ENCODE data around the gene C20orf202.
"Not testable (repeated sequence)": the region's sequence is repeated elsewhere in the genome, so short reads cannot be mapped to it uniquely, and the experiment has no call there.

Gene C20orf202

DNA sequence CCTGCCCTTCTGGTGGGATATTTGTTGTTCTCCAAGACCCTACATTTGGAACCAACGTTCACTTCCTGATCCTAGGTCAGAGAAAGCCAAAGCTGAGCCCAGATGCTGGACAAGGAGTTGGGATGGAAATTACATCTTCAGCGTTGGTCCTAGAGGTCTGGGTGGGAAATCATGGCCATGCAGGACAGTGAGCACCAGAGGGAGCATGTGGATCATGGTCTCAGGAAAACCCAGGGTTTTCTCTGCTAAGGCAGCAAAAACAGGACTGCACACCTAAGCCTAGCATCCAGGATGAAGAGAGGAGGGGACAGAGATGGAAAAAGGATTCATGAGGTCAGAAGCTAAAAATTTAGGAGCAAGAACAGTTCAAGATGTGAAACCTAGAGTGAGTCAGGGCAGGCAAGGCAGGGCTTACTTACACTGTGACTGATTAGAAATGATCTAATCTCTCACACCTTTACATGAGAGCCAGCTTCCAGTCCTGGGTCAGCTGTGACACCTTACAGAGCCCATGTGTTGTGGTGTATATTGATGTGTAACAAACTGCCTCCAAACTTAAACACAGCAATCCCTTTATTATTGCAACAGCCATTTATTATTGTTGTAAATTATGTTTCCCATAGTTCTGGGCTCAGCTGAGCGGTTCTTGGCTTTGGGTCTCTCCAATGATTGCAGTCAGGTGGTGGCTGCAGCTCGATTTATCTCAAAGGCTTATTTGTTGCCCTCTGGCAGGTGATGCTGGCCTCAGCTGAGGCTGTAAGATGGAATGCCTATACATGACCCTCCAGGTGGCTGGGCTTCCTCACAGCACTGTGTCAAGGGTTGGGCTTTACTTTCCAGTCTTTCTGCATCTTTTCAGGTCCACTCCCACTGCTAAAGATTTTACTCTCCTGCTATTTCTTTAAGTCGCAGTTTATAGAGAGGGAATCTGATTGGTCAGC is 6.5 kb downstream of the C20orf202 start:
- DNase-seq (ENCODE audit: low spot score): peak; percentile 29

DNA sequence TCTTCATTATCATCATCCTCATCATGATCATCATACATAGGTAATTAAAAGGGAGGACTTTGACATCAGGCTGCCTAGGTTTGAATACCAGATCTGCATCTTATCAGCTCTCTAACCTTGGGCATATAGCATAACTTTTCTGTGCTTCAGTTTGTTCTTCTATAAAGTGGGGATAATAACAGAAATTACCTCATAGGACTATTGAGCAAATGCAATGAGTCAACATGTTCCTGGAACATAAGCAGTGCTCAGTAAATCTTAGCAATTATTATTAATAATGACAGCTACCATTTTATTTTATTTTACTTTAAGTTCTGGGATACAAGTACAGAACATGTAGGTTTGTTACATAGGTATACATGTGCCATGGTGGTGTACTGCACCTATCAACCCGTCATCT is 7.2 kb downstream of the C20orf202 start:
- no peak for DNase-seq (ENCODE audit: low spot score)

DNA sequence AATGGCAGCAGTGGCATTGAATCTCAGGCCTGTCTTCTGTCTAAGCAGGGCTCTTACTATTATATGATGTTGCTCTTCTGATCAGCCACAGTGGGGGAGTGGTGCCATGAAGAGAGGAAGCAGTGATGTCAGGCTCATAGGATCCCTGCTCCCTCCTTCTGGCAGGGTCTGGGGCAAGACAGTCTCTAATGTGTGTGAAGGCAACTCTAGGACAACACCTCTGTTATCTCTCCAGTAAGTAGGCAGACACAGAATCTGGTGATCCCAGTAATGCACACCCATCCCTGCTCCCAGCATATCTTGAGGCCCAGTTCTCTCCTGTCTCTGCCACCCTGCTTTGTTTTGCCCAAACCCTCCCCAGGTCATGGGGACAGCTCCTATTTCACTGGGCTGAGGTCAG is 8.8 kb downstream of the C20orf202 start:
- DNase-seq (ENCODE audit: low spot score): no peak

DNA sequence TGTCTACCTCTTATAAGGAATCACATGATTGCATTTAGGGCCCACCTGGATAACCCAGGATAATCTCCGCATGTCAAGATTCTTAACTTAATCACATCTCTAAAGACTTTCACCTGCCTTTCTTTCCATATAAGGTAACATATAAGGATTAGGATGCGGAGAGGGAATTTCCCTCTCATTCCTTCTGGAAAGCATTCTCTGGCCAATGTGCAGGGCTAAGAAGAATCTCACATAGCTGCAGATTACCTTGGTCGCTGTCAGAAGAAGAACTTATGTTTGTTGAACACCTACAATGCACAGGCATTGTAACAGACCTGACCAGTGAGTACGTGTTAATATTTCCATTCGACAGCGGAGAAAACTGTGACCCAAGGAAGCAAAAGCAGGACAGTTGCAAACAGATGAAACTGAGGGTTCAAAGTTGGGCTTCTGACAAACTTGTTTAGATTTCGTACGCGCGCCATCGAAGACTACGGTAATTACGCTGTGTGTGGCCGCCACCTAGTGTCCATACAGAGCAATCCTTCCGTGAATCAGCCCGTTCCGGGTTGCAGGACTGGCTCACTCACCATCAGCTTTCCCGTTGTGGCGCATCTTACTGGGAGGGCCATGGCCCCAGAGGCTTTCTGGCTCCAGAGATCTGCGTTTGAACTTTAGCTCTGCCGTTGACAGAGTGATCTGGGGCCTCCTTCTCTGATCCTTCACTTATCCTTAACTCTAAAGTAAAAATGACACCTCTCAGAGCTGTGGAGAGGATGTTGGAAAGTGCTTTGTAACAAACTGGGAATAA is 9.5 kb downstream of the C20orf202 start:
- DNase-seq (ENCODE audit: low spot score): peak; percentile 78

DNA sequence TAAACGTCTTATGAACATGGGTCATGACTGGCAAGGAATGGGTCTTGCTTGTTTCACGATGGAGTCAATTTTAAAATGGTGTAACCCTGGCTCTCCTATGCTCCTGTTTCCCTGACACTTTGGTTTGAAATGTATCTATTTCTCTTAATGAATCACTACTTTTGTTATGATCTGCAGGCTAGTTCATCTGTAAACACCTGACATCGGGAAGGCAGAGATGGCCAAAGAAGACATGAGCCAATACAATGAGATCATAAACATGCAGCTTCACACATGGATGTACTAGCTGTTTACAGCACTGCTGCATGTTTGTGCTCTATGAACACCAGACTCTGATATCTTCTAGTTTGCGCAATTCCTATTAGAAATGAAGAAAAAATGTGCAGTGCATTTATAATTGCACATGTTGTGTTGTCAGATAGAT is 11.6 kb downstream of the C20orf202 start:
- no peak for DNase-seq (ENCODE audit: low spot score)

DNA sequence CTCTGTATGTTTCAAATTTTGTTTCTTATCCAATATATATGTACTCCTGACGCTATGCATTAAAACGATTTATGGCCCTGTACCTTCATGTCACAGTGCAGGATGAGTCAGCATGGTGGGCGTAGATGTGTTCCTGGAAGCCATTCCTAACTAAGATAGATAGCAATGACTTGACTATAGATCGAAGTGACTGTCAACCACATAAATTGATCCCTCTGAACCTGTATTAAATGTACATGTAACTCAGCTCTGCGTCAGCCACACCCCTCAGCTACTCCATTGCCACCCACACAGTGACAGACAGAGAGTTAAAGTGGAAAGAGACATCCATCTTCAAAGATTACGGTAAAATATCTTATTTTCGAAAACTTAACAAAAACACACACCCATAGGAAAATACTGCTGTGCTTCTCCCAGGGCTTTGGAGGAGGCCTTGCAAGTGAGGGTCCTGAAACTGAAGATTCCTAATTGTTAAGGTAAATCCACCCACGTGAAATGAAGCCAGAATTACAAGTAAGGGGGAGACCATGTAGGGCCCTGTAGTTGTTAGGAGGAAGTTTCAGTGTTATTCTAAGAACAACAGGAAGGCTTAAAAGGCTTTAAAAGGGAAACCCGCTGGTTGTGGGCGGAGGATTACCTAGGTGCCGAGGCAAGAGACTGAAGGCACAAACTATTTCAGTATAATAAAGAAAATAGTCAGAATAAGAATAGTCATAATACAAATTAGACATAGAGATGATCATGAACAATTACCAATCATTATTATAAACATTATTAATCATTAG is 12.3 kb downstream of the C20orf202 start:
- no peak for DNase-seq (ENCODE audit: low spot score)

DNA sequence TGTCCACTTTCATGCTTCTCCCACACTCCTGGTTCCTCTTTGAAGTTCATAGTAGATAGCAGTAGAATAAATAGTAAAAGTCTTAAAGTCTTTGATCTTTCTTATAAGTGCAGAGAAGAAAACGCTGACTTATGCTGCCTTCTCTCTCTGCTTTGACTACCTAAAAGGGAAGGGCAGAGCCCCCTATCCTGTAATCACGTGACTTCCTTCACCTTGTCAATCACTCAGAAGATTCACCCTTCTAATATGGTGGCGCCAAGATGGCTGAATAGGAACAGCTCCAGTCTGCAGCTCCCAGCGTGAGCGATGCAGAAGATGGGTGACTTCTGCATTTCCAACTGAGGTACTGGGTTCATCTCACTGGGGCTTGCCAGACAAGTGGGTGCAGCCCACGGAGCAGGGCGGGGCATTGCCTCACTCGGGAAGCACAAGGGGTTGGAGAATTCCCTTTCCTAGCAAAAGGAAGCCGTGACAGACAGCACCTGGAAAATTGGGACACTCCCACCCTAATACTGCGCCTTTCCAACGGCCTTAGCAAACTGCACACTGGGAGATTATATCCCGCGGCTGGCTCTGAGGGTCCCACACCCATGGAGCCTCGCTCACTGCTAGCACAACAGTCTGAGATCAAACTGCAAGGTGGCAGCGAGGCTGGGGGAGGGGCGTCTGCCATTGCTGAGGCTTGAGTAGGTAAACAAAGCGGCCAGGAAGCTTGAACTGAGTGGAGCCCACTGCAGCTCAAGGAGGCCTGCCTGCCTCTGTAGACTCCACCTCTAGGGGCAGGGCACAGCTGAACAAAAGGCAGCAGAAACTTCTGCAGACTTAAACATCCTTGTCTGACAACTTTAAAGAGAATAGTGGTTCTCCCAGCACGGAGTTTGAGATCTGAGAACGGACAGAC is 13.5 kb downstream of the C20orf202 start:
- DNase-seq (ENCODE audit: low spot score): not testable (repeated sequence)

DNA sequence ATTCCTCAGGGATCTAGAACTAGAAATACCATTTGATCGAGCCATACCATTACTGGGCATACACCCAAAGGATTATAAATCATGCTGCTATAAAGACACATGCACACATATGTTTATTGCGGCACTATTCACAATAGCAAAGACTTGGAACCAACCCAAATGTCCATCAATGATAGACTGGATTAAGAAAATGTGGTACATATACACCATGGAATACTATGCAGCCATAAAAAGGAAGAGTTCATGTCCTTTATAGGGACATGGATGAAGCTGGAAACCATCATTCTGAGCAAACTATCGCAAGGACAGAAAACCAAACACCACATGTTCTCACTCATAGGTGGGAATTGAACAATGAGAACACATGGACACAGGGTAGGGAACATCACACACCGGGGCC is 19.5 kb downstream of the C20orf202 start:
- DNase-seq (ENCODE audit: low spot score): not testable (repeated sequence)

DNA sequence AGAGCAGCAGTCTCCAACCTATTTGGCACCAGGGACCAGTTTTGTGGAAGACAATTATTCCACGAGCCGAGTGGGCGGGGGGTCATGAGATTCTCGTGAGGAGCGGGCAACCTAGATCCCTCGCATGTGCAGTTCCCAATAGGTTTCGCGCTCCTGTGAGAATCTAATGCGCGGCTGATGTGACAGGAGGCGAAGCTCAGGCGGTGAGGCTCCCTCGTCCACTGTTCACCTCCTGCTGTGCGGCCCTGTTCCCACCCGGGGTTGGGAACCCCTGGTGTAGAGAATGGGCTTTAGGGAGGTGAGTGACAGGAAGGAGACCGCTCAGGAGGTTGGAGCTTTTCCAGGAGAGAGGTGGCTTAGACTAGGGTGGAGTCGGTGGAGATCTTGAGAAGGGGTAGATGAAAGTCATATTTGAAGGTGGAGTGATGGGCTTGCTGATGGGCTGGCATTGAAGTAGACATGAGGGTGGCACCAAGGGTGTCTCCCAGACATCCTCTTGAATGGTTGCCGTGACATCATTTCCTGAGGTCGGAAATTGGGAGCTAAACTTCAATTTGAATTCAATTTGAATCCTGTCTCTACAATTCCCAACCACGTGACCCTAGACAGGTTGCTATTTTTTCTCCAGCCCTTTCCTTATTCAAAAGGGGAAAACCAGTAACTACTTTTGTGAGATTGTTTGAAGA is 21.1 kb downstream of the C20orf202 start:
- no peak for DNase-seq (ENCODE audit: low spot score)

DNA sequence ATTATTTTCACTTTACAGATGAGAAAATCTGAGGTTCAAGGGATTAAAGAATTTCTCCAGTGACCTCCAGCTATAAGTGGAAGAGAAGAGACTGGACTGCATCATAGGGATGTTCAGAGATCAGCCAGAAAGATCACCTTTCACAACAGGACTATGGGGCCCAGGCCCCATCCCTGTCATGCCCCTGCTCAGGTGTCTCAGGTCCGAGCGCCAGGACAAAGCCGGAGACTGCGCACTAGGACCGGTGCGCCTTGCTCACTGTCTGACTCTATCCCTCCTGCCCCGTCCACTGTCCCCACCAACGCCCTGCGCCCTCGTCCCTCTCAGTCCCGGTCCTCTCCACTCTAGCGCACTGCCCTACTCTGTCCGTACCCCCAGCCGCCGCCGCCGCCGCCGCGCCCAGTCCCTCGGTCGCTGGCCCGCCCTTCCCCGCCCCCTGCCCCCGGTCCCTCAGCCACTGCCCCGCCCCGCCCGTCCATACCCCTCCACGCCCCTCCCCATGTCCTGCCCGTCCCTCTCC is 22.1 kb downstream of the C20orf202 start:
- no peak for DNase-seq (ENCODE audit: low spot score)

DNA sequence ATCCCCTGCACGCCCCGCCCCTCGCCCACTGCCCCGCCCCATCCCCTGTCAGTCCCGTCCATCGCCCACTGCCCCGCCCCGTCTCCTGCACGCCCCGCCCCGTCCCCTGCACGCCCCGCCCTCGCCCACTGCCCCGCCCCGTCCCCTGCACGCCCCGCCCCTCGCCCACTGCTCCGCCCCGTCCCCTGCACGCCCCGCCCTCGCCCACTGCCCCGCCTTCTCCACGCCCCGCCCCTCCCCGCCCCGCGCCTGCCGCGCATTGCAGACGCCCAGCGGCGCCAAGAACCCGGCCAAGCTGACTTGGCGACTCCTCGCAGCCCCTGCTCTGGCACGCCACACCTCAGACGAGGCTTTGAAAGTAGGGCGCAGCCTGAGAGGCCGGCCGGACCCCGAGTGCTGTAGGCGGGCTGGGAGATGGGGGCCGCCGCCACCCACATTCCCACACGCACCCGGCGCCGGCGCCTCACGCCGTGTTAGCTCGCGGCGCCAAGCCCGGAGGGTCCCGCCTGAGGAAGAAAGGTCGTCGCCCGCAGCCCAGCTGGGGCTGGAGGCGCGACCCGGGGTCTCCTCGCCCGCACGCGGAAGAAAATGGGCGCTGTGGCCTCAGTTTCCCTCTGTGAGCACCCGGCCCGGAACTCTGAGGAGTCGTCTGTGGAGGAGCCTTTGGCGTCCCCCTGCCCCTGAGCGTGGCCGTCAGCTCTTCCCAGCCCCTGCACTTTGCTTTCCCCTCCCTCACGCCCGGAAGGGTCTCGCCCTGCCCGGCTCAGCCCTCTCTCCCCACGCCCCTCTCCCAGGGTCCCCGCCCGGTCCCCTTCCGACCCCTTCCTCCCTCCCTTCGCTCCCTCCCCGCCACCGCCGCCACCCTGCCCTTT is 22.8 kb downstream of the C20orf202 start, which contains the start of gene RAD21L1:
Gene RAD21L1, plus strand, starts transcription at position 262 of the 872 bp plus-strand sequence. CDS start 2,410 bp downstream, outside the sequence.
- peak; percentile 96 for DNase-seq (ENCODE audit: low spot score)

DNA sequence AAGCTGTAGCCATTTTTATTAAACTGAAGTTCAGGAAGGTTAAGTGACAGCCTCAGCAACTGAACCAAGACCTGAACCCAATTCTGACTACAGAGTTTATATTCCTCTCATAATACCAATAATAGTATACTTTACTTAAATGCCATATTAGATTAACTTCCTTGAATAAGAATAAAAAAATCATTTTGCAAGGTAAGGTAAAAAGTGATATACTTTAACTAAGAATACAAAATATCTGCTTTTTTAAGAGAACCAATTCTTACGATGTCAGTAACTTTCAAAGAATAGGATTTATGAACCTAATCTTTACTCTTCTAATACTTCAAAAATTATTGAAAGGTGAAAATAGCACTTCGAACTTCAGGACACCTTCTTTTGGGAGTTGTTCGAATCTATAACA is 26.3 kb downstream of the C20orf202 start:
- DNase-seq (ENCODE audit: low spot score): no peak

DNA sequence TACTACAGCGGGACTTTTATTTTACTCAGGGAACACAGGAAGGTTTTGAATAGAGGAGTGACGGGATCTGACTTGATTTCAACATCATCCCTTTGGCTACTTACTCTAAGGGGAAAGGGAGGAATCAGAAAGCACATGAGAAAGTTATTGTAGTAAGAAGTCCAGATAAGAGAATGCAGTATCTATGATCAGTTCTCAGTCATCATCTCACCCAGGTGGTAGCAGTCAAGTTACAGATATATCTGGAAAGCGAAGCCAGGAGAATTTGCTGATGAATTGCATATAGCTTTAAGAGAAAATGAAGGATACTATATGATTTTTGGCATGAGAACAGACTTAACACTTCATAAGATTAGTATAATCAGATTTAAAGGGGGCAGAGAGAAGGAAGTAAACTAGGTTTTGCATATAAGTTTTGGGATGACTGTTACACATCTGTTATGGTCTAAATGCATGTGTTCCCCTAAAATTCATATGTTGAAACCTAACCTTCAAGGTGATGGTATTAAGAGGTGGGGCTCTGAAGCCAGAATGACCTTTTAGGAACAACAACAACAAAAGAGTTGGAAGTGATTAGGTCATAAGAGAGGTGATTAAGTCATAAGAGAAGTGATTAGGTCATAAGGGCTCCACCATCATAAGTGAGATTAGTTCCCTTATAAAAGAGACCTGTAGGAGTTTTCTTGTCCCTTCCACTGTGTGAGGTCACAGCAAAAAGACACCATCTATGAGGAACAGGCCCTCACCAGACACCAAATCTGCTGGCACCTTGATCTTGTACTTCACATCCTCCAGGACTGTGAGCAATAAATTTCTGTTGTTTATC is 29.2 kb downstream of the C20orf202 start:
- no peak for DNase-seq (ENCODE audit: low spot score)

DNA sequence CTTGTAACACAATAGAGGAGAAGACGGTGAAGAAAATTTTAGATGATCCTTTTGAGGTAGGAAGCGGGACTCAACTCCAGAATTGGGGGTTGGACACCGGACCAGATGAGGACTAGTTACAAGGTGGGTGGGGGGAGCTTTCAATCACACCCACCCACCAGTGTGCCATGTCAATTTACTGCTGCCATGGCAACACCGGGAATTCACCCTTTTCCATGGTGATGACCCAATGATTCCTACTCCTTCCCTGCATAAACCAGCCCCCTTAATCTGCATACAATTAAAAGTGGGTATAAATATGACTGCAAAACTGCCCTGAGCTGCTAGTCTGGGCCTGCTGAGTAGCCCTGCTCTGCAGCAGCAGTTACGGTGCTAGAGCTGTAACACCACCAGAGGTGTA is 37.3 kb downstream of the C20orf202 start:
- no peak for DNase-seq (ENCODE audit: low spot score)

DNA sequence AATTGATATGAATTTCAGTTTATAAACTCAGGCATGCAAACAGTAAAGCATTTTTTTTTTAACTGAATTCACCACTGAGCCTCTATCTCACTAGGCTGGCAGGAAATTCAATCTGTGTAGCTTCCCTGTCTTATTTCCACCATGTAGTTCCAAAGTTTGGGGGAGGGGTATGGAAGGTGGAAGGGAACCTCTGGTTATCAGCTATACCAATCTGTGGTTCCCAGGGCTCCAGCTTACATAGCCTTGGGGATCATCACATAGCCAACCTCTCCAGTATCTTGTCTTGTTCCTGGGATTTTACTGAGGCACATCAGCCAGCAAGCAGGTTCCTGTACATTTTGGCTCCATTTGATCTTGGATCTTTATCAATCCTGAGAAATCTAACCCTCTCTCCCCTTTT is 38.2 kb downstream of the C20orf202 start:
- DNase-seq (ENCODE audit: low spot score): no peak

DNA sequence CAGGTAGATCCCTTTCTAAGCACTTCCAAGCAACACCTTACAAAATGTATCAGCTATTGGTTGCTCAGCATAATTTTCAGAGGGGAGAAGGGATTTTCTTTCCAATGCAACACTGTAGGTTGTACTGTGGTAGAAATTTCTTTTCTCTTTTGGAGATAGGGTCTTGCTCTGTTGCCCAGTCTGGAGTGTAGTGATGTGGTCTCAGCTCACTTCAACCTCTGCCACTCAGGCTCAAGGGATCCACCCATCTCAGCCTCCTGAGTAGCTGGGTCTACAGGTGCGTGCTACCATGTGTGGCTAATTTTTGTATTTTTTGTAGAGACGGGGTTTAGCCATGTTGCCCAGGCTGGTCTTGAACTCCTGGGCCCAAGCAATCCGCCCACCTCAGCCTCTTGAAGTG is 38.8 kb downstream of the C20orf202 start:
- no peak for DNase-seq (ENCODE audit: low spot score)

DNA sequence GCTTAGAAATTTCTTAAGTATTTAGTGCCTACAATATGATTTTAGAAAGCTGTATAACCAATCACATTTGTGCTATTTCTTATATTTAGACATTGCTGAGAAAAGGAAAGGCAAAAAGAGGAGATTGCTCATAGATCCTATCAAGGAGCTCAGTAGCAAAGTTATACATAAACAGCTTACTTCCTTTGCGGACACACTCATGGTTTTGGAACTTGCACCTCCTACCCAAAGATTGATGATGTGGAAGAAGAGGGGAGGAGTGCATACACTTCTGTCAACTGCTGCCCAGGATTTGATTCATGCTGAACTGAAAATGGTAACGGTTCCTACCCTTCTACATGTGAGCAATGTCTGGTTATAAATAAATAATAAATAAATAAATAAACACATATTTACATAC is 39.3 kb downstream of the C20orf202 start:
- peak; percentile 76 for DNase-seq (ENCODE audit: low spot score)

DNA sequence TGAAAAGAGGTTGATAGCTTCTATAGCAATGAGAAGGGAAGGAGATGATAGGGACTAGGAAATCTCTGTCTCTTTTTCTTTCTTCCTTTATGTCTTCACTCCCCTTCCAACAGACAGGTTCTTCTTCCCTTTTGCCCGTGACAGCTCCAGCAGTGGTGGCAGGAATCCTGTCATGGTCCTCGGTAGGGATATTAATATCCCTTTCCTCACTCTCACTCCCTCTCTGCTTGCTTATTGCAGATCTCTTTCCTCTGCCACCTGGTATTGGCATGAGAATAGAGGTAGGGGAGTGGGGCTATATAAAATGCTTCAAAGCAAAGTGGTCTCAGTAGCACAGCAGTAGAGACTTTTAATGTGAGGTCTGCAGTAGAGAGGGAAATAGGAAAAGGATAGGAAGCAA is 42.3 kb downstream of the C20orf202 start:
- DNase-seq (ENCODE audit: low spot score): no peak
